SHP77 treated with DMSO at 0.1 percent for 48 hours (cell line): ENCODE data around the gene KIF1A.

Experiments used
- DNase-seq: peaks from one replicate; lab custom pipeline; 2025; lab: John Stamatoyannopoulos, UW

KIF1A gene

GRCh38 chr2:240735476-240735875 lies 84.5 kb downstream of the KIF1A start:
- no peak for DNase-seq

DNA sequence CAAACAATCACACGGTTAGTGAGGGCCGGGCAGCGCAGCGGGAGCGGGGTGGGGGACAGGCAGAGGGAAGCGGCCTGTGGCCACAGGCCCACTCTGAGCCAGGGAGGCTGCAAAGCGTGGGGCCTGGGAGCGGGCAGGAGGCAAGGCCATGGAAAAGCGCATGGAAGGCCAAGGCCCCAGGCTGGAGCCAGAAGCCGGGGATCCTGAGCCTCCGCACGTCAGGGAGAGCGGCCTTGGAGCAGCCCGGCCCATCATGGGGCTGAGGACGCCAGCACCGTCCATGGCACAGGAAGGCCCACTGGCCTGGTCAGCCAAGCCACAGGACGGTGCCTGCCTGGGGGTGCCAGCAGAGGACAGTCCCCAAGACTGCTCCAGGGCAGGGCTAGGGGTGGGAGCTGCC lies 85.3 kb downstream of the KIF1A start:
- DNase-seq, result no peak

DNA sequence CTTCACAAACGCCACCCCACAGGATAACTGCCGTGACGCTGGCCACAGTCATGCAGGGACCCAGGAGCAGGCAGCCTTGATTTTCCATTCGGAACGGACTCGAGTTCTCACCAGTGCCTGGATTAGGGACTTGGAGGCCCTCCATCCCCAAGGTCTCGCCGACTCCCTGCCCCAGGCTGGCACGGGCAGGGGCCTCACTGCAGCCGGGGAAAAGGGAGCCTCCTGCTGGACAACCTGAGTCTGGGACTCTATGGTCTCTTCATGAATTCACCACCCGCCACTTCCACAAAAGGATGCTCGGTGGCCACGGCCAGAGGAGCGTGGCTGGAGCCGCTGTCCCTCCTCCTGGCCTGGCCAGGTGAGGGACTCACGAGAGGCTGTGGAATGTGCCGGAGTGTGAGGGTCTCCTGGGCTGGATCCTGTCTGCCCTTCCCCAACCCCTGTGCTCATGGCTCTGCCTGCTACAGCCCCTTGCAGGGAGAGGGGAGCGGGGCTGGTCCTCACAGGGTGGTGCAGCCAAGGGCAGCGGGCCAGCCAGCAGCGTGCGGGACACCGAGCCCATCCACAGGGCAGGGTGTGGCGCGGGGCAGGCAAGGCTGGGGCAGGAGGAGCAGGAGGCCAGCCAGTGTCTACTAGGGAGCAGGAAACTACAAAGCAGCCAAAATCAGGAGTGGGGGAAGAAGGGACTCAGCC lies 86.1 kb downstream of the KIF1A start:
- no peak for DNase-seq

GRCh38 chr2:240732911-240733622 lies 87.0 kb downstream of the KIF1A start:
- DNase-seq, result no peak

DNA sequence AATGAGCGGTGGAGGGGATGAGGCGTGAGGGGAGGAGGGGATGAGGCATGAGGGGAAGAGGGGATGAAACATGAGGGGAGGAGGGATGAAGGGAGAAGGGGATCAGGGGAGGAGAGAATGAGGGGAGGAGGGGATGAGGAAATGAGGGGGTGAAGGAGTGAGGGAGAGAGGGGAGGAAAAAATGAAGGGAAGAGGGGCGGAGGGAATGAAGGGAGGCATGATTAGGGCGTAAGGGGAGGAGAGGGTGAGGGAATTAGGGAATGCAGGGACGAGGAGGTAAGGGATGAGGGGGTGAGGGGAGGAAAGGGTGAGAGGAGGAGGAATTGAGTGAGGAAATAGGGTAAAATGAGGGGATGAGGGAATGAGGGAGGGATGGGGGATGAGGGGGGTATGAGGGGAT lies 87.8 kb downstream of the KIF1A start:
- DNase-seq, result no peak

DNA sequence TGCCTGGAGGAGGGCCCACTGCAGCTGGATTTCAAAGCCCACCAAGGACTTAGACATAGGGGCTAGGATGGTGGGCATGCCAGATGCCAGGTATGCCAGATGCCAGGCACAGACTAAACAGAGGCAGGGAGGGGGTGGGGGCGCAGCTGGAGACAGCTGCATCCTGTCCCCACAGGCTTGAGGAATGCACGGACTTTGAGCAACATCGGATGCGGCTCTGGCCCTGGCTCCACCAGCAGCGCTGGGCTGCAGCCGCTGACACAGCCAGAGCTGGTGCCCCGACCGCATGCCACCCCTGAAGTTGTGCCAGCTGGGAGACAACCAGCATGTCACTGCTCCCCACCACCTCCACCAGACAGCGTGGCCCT lies 88.9 kb downstream of the KIF1A start:
- DNase-seq, result no peak

GRCh38 chr2:240730501-240731177 lies 89.4 kb downstream of the KIF1A start:
- DNase-seq, result no peak

GRCh38 chr2:240728827-240729226 lies 91.2 kb downstream of the KIF1A start:
- DNase-seq, result no peak

- no peak for DNase-seq
Observed at GRCh38 chr2:240728361-240728760, 91.7 kb downstream of the KIF1A start.

DNA sequence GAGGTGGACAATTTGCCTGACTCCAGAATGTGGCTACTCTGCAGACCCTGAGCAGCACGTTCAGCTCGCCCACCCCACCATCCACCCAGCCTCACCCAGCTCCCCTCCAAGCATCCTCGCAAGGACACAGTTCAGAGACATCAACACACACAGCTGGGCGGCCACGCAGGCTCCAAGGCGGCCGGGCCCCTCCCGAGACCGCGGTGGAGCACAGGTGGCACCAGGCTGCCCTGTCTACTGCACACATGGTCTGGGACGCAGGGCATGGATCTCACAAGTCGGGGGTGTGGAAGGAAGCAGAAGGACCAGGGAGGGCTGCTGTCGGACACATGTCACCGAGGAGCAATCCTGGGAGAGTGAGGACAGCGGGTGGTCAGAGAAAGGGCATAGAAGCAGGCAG lies 92.1 kb downstream of the KIF1A start:
- DNase-seq, result no peak

- no peak for DNase-seq
Observed at GRCh38 chr2:240727439-240727838, 92.6 kb downstream of the KIF1A start.

DNA sequence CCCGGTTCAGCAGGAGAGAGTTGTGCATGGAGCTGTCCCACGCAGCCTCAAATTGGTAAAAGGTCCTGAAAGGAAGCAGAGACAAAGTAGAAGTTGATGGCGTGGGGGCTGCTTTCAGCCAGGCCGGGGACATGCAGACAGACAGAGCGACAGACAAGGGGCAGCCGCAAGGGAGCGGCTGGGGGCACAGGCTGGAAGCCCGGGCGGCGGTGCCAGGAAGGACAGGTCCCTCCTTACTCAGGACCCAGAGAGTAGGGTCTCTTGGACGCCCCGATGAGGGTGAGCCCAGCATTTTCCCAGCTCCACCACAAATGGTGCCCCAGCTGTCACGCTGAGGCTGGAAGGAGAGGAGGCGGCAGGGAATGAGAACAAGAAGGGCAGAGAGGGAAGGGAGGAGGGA lies 93.1 kb downstream of the KIF1A start:
- DNase-seq, result no peak

- DNase-seq, result peak; percentile 75
Observed at GRCh38 chr2:240725671-240726070, 94.3 kb downstream of the KIF1A start.

- no peak for DNase-seq
Observed at GRCh38 chr2:240725266-240725665, 94.8 kb downstream of the KIF1A start.

- DNase-seq, result no peak
Observed at GRCh38 chr2:240724431-240724830, 95.6 kb downstream of the KIF1A start.

GRCh38 chr2:240723851-240724250 lies 96.2 kb downstream of the KIF1A start:
- no peak for DNase-seq

- DNase-seq, result no peak
Observed at GRCh38 chr2:240722796-240723735, 97.0 kb downstream of the KIF1A start.

GRCh38 chr2:240722376-240722775 lies 97.6 kb downstream of the KIF1A start:
- DNase-seq, result no peak

- no peak for DNase-seq
Observed at GRCh38 chr2:240721596-240722180, 98.3 kb downstream of the KIF1A start.

GRCh38 chr2:240720686-240721595 lies 99.1 kb downstream of the KIF1A start:
- DNase-seq, result no peak
